Measurements from ENCODE around the gene HDAC8. TPM values are rescaled to one million over a fixed set of nuclear protein-coding genes. Genes with fewer than 3 reads are reported as not detected.

HDAC8 gene
- total RNA-seq, 2 experiments from 2014 or later = 32.5 to 40.0 TPM

DNA sequence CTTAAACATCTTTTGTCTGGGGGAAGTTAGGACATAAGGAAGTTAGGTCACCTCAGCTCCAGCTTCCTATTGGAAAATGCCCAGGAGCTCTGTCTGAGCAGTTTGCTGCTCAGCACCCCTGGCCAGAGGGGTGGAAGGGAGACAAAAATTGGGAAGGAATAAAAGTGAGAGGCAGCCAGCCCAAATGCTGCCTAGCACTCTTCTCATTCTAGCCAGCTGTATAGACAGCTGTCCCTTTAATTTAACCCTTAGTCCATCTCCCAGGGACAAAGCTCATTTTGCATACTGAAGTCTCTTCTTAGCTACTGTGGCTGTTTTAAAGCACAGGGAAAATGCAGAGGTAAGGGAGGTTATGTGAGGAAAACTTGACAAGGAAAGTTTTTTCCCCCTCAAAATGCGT, 177.4 kb downstream of the HDAC8 start:
- BruUV-seq (replicated peaks) = no TSS peak

DNA sequence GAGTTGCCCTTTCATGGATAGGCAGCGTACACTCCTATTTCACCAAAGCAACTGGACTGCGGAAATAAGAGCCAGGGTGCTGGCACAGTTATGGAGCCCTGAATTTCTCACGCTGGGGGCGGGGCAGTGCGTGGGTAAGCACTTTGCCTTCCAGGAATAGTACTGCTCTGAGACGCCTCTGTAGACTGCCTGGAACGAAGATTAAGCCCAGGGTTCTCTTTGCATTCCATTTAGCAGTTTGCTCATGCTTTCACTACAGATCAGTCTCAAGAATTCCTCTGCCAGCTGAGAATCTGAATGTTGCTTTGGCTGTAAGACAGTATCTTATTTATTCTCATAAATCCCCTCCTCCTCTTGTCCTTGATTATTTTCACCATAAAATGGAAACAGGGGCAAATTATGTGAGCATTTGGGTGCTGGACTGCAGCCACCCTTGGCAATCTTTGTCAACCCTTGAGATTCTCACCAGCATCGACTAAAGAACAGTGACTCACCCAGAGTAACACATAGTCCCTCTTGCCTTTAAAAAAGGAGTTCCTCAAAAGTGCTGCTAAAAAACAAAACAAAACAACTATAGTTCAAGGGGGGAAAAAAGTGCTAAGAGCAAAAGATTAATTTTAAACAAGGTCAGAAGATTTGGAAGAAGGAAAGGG, 178.0 kb downstream of the HDAC8 start:
- no peaks in the 10 kb centered on the region for H3K9me2 ChIP-seq (ENCODE audit: insufficient read depth, low read length)
- no TSS peak for BruUV-seq (replicated peaks)
- H3K4me3 ChIP-seq (ENCODE audit: low read depth, low read length, poor library complexity, severe bottlenecking) = no peak overlapping the region
- no peaks in the 10 kb centered on the region for H4K20me1 ChIP-seq (ENCODE audit: insufficient read depth, low read length)
- CTCF ChIA-PET (ENCODE audit: unreplicated experiment) = no interaction called here
- intact Hi-C loops (cut with micrococcal nuclease; ENCODE audit: unreplicated experiment) = no loop called here
- H3K4me2 ChIP-seq (ENCODE audit: low read length) = no peak overlapping the region
- H3K36me3 ChIP-seq (ENCODE audit: insufficient read depth, low read length) = no peaks in the 10 kb centered on the region
- DNase-seq (ENCODE audit: low spot score) = no peak
- no peak for TF ChIP-seq CTCF (conservative IDR thresholded peaks at IDR 0.05; ENCODE audit: low read length)
- TF ChIP-seq EZH2phosphoT487 (IDR thresholded peaks at IDR 0.05; ENCODE audit: borderline replicate concordance, low read depth, low read length) = no peak
- H3K79me2 ChIP-seq (ENCODE audit: insufficient read depth, low read depth, low read length) = no peaks in the 10 kb centered on the region
- no peaks in the 10 kb centered on the region for H3K4me1 ChIP-seq (ENCODE audit: insufficient read depth, low read length, poor library complexity, severe bottlenecking)
- no peaks in the 10 kb centered on the region for H3K9me3 ChIP-seq (ENCODE audit: low read length)
- POLR2A ChIA-PET = no interaction called here
- no peak overlapping the region for H3K27ac ChIP-seq (ENCODE audit: low read depth, low read length, poor library complexity, severe bottlenecking)
- no peak overlapping the region for H2AFZ ChIP-seq (ENCODE audit: low read length)

More for the DNA sequence above, 177.4 kb downstream of the HDAC8 start:
- Histone ChIP-seq H3K9me3 (ENCODE audit: low read length) (no peaks in the 10 kb centered on the region), H3K4me1 (ENCODE audit: insufficient read depth, low read length, poor library complexity, severe bottlenecking) (no peaks in the 10 kb centered on the region), H3K9me2 (ENCODE audit: insufficient read depth, low read length) (no peaks in the 10 kb centered on the region), H4K20me1 (ENCODE audit: insufficient read depth, low read length) (no peaks in the 10 kb centered on the region), H3K4me2 (ENCODE audit: low read length) (no peak overlapping the region), H2AFZ (ENCODE audit: low read length) (no peak overlapping the region), H3K27ac (ENCODE audit: low read depth, low read length, poor library complexity, severe bottlenecking) (no peak overlapping the region), H3K36me3 (ENCODE audit: insufficient read depth, low read length) (no peaks in the 10 kb centered on the region), H3K4me3 (ENCODE audit: low read depth, low read length, poor library complexity, severe bottlenecking) (no peak overlapping the region), H3K79me2 (ENCODE audit: insufficient read depth, low read depth, low read length) (no peaks in the 10 kb centered on the region)
- no peak for TF ChIP-seq CTCF (conservative IDR thresholded peaks at IDR 0.05; ENCODE audit: low read length)
- TF ChIP-seq EZH2phosphoT487 (IDR thresholded peaks at IDR 0.05; ENCODE audit: borderline replicate concordance, low read depth, low read length) = no peak
- no peak for DNase-seq (ENCODE audit: low spot score)
- intact Hi-C loops (cut with micrococcal nuclease; ENCODE audit: unreplicated experiment) = no loop called here
- ChIA-PET CTCF (ENCODE audit: unreplicated experiment) (no interaction called here), POLR2A (no interaction called here)

DNA sequence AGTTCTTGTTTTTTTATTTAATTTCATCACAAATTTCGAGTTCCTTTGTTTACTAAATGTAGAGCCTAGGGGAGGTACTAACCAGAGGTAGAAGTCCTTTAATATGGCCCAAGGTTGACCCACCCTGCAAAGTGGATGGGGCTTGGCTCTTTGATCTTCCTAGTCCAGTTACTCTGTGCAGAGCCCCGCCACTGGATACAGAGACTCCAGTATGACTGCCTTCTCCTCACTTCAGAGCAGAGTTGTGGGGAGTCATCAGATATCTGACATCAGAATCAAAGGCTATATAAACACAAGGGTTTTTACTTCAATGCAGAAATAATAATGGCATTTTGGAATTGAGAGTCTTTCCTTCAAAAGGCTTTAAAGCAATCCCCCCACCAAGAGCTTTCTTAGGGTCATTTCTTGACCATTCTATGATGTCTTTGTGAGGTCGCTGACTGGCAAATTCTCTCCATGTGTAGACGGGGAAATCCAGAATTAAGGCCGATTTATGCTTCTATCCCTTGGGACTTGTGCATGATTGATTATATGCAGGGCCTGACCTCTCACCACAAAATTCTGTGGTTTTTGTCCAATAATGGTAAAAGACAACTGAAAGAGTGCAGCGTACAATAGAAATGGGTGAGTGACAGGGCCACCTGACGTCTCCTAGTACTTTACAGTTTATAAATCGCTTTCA, 178.7 kb downstream of the HDAC8 start:
- H3K4me3 ChIP-seq (ENCODE audit: low read depth, low read length, poor library complexity, severe bottlenecking) = no peak overlapping the region
- no peaks in the 10 kb centered on the region for H3K36me3 ChIP-seq (ENCODE audit: insufficient read depth, low read length)
- no peaks in the 10 kb centered on the region for H3K79me2 ChIP-seq (ENCODE audit: insufficient read depth, low read depth, low read length)
- no peak overlapping the region for H3K4me2 ChIP-seq (ENCODE audit: low read length)
- no peaks in the 10 kb centered on the region for H3K9me2 ChIP-seq (ENCODE audit: insufficient read depth, low read length)
- CTCF ChIA-PET (ENCODE audit: unreplicated experiment) = no interaction called here
- no peak overlapping the region for H3K27ac ChIP-seq (ENCODE audit: low read depth, low read length, poor library complexity, severe bottlenecking)
- POLR2A ChIA-PET = no interaction called here
- intact Hi-C loops (cut with micrococcal nuclease; ENCODE audit: unreplicated experiment) = no loop called here
- no peak overlapping the region for H2AFZ ChIP-seq (ENCODE audit: low read length)
- DNase-seq (ENCODE audit: low spot score) = no peak
- no peaks in the 10 kb centered on the region for H3K9me3 ChIP-seq (ENCODE audit: low read length)
- TF ChIP-seq EZH2phosphoT487 (IDR thresholded peaks at IDR 0.05; ENCODE audit: borderline replicate concordance, low read depth, low read length) (no peak), CTCF (conservative IDR thresholded peaks at IDR 0.05; ENCODE audit: low read length) (no peak)
- H4K20me1 ChIP-seq (ENCODE audit: insufficient read depth, low read length) = no peaks in the 10 kb centered on the region
- BruUV-seq (replicated peaks) = no TSS peak
- no peaks in the 10 kb centered on the region for H3K4me1 ChIP-seq (ENCODE audit: insufficient read depth, low read length, poor library complexity, severe bottlenecking)

All from OCI-LY7 (cell line).